ENCODE results near the gene SLC10A3.

- no peak for TF ChIP-seq CTCF (conservative IDR thresholded peaks at IDR 0.05; ENCODE audit: low read depth, low read length)
- no peak for TF ChIP-seq EZH2phosphoT487 (IDR thresholded peaks at IDR 0.05; ENCODE audit: borderline replicate concordance, low read length)
- TF ChIP-seq EZH2 (IDR thresholded peaks at IDR 0.05; ENCODE audit: low read length, unreplicated experiment): no peak
Measured at GRCh38 chrX:154449618-154450017, 40.8 kb downstream of the SLC10A3 start.

Data from PC-3 (cell line).